HepG2 (cell line): ENCODE measurements around the gene CD274. TPM values are rescaled to one million over a fixed set of nuclear protein-coding genes. Genes with fewer than 3 reads are reported as not detected.

Experiments
- ATAC-seq: fragments of 200-7000 bp; cut with Tn5 transposase; 3 replicates; pipeline ENCODE4 v1.9.1; 2020; ENCODE audit warnings: mild to moderate bottlenecking, moderate library complexity
- BruUV-seq: library from RNA; stranded (reverse); fragments of 400-500 nt; replicated peaks from 2 replicates; lab custom pipeline; 2021; lab: Mats Ljungman, UMichigan
- CTCF ChIA-PET: fragments of 300-600 bp; formaldehyde crosslinking; extraction: SDS; loops from one replicate; lab custom pipeline; 2021; ENCODE audit warnings: low total read pairs, inconsistent platforms, low intra/inter-chr PET ratio; lab: Yijun Ruan, JAX
- POLR2A ChIA-PET: fragments of 350-600 bp; sonication (Branson Sonifier 250); formaldehyde crosslinking; loops from one replicate; lab custom pipeline; 2020; ENCODE audit warnings: antibody characterized with exemption, inconsistent platforms; lab: Yijun Ruan, JAX
- DNase-seq: peaks from one replicate; pipeline ENCODE4 v3.0.0-alpha.2; 2015; ENCODE audit warnings: low spot score
- FAIRE-seq: peaks from 3 replicates; lab custom pipeline; 2011; peaks lifted over from hg19 to GRCh38; lab: Jason Lieb, UNC
- H2AFZ ChIP-seq: one replicate; pipeline ENCODE4 v1.6.1; 2011; ENCODE audit warnings: low read length, inconsistent platforms
- H3K27ac ChIP-seq: fragments of 300-600 bp; 3 replicates; pipeline ENCODE4 v1.8.0; 2011; ENCODE audit warnings: mixed run types, mild to moderate bottlenecking, mixed read lengths, low read length, inconsistent platforms; ENCODE audit not compliant: insufficient read depth; ENCODE audit errors: extremely low read length
- H3K27me3 ChIP-seq, 2 experiments: fragments of 200-600 bp in 1 of 2; 2 replicates in 1 of 2; 3 replicates in 1 of 2; pipeline versions ENCODE4 v1.6.0 to v1.8.0; 2011; ENCODE audit warnings: low read length in 2 of 2, mild to moderate bottlenecking in 2 of 2, moderate library complexity in 2 of 2, inconsistent platforms in 1 of 2; ENCODE audit not compliant: insufficient read depth in 2 of 2, control insufficient read depth in 1 of 2
- H3K36me3 ChIP-seq, 2 experiments: fragments of 200-600 bp in 1 of 2; replicated peaks in 1 of 2; 2 replicates in 1 of 2; 3 replicates in 1 of 2; pipeline versions ENCODE4 v1.5.1 to v1.8.0; 2011; ENCODE audit warnings: low read length in 2 of 2, inconsistent platforms in 1 of 2; ENCODE audit not compliant: insufficient read depth in 2 of 2, control insufficient read depth in 1 of 2
- H3K4me1 ChIP-seq: 2 replicates; pipeline ENCODE4 v1.5.1; 2012; ENCODE audit warnings: low read length, inconsistent platforms; ENCODE audit not compliant: insufficient read depth
- H3K4me2 ChIP-seq: 2 replicates; pipeline ENCODE4 v1.6.0; 2011; ENCODE audit warnings: low read depth, low read length, inconsistent platforms
- H3K4me3 ChIP-seq, 3 experiments: fragments of 200-600 bp in 1 of 3; sonication (generic), shearing (Covaris generic) in 1 of 3; replicated peaks in 1 of 3; 2 replicates each; pipeline ENCODE4 v1.5.1; 2011 to 2016; ENCODE audit warnings: low read length in 3 of 3, inconsistent platforms in 2 of 3, low read depth in 2 of 3, mild to moderate bottlenecking in 2 of 3, control low read depth in 1 of 3, mixed read lengths in 1 of 3; ENCODE audit not compliant: insufficient read depth in 1 of 3
- H3K79me2 ChIP-seq: one replicate; pipeline ENCODE4 v1.6.1; 2011; ENCODE audit warnings: low read length, inconsistent platforms; ENCODE audit not compliant: insufficient read depth
- H3K9ac ChIP-seq: 2 replicates; pipeline ENCODE4 v1.6.0; 2011; ENCODE audit warnings: mild to moderate bottlenecking, low read depth, low read length, inconsistent platforms; ENCODE audit not compliant: insufficient read depth
- H3K9me3 ChIP-seq: 2 replicates; pipeline ENCODE4 v1.5.1; 2012; ENCODE audit warnings: mild to moderate bottlenecking, low read length
- H4K20me1 ChIP-seq: 2 replicates; pipeline ENCODE4 v1.6.0; 2011; ENCODE audit warnings: inconsistent platforms, mild to moderate bottlenecking, low read length, moderate library complexity; ENCODE audit not compliant: insufficient read depth
- ATF4 ChIP-seq, 2 experiments: fragments of 450-650 bp in 1 of 2; sonication (generic) in 1 of 2; formaldehyde crosslinking; IDR thresholded peaks; 2 replicates each; pipeline versions ENCODE4 v1.5.0 to v1.8.0; 2020 to 2022; ENCODE audit warnings: mild to moderate bottlenecking in 1 of 2, missing genetic modification reagents in 1 of 2
- ETV6 ChIP-seq: sonication (generic); formaldehyde crosslinking; conservative IDR thresholded peaks from 2 replicates; pipeline ENCODE4 v1.4.0; 2020; ENCODE audit warnings: missing genetic modification reagents
- MNT ChIP-seq: fragments of 450-650 bp; IDR thresholded peaks from 2 replicates; pipeline ENCODE4 v1.6.1; 2016
- NFE2L1 ChIP-seq: sonication (generic); formaldehyde crosslinking; IDR thresholded peaks from 2 replicates; pipeline ENCODE4 v1.4.0; 2020; ENCODE audit warnings: missing genetic modification reagents, mild to moderate bottlenecking, borderline replicate concordance
- NR2F1 ChIP-seq, 2 experiments: fragments of 450-650 bp in 1 of 2; formaldehyde crosslinking in 1 of 2; IDR thresholded peaks; 2 replicates each; pipeline versions ENCODE4 v1.5.0 to v1.6.1; 2016 to 2020; ENCODE audit warnings: mild to moderate bottlenecking in 1 of 2, missing compliant biosample characterization in 1 of 2, missing genetic modification reagents in 1 of 2, moderate library complexity in 1 of 2
- SAFB2 ChIP-seq: sonication (generic); formaldehyde crosslinking; IDR thresholded peaks from 2 replicates; pipeline ENCODE4 v1.5.1; 2020; ENCODE audit warnings: missing genetic modification reagents, low read depth, mild to moderate bottlenecking, borderline replicate concordance
- SMYD3 ChIP-seq: sonication (generic); formaldehyde crosslinking; IDR thresholded peaks from 2 replicates; pipeline ENCODE4 v1.8.1; 2023; ENCODE audit warnings: mild to moderate bottlenecking, missing genetic modification reagents
- ZNF282 ChIP-seq: fragments of 450-650 bp; IDR thresholded peaks from 2 replicates; pipeline ENCODE4 v1.6.1; 2018; ENCODE audit not compliant: partially characterized antibody
- ZSCAN31 ChIP-seq: sonication (generic); formaldehyde crosslinking; IDR thresholded peaks from 2 replicates; pipeline ENCODE4 v1.5.0; 2020; ENCODE audit warnings: low read depth, mild to moderate bottlenecking, missing genetic modification reagents
- WGBS: methylation state at CpG from one replicate; pipeline ENCODE4 v1.1.6; 2017; ENCODE audit warnings: low lambda C conversion rate; 5-methylcytosine and 5-hydroxymethylcytosine counted together
- in situ Hi-C: cut with HindIII; loops from 2 replicates; pipeline ENCODE4 v1.10.0; 2017; ENCODE audit warnings: low pct_unique_long_range_greater_than_20kb; ENCODE audit not compliant: extremely low pct_ligation_motif_present
- intact Hi-C: fragments of 100-400 bp; cut with micrococcal nuclease; formaldehyde crosslinking; loops from one replicate; pipeline ENCODE4 v1.10.0; 2022; ENCODE audit not compliant: unreplicated experiment
- polyA plus RNA-seq, 8 experiments: library from polyadenylated mRNA; depleted of rRNA in 3 of 8; stranded (reverse) in 7 of 8; unstranded in 1 of 8; fragments of >200 nt; fragmentation: Illumina TruSeq in 4 of 8; extraction: Trizol in 4 of 8; gene quantifications; 2 replicates each; pipeline versions ENCODE4 v1.2.1 to v1.2.3, GENCODE V29; 2011 to 2016; ENCODE audit warnings: low read depth in 4 of 8, missing spikeins in 1 of 8, mixed read lengths in 1 of 8; ENCODE audit not compliant: insufficient read depth in 1 of 8
- total RNA-seq, 5 experiments: library from RNA; depleted of rRNA; stranded (reverse); fragments of >200 nt; fragmentation: Illumina TruSeq; extraction: Trizol; gene quantifications; 2 replicates each; pipeline ENCODE4 v1.2.3, GENCODE V29; 2016; ENCODE audit warnings: low read depth in 1 of 5
- TF ChIP-seq, protein P1 (sequence below): sonication (generic); formaldehyde crosslinking; IDR thresholded peaks from 2 replicates; pipeline ENCODE4 v1.4.0; 2020; ENCODE audit warnings: mild to moderate bottlenecking, missing genetic modification reagents
- TF ChIP-seq, protein P2 (sequence below): IDR thresholded peaks from 2 replicates; pipeline ENCODE4 v1.6.1; 2016; ENCODE audit warnings: low read depth, control low read depth

CD274 gene
- total and polyA plus RNA-seq, 2 of the 13 experiments (the other 11 are each of a cell fraction or from before 2014, with no cell fraction given) = 0.17 to 0.49 TPM

DNA sequence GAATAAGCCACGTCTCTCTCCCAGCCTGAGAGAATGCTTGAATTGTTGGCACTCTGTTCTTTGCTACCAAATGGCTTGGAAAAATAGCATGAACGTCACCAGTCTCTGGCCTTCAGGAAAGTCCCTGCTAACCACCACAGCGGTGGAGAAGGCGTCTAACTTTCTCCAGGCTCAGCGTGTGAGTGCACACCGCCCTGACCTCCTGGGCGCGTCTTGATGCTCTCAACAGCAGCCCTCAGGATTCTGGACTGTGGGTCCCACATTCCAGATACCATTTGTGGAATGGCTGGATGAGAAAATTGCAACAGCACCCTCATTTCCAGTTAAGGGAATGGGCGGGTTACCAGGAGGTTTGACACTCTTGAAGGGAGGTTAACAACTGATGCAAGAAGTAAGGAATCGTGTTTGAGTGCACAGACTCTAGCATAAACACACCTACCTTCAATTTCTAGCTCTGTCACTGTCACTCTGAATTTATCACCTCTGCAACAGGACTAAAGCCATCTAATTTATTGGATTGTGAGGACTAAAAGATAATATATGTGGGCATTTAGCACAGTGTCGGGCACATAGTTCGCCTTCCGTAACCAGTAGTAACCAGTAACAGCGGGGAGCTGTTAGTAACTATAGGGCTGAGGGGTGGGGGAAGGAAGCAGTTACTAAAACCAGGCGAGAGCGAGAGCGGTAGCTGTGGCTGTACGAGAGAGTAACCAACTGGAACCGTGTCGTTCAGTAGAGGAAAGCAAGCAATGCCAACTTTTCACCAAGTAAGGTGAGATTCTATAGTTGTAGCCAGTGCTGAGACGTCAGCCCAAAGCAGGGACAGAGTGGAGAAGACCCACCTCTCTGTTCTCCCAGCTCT lies 11.8 kb upstream of the CD274 start:
- H4K20me1 ChIP-seq = no peaks in the 10 kb centered on the region
- peak overlapping the region; percentile 55 for H3K9ac ChIP-seq
- CTCF ChIA-PET = no interaction called here
- TF ChIP-seq ZSCAN31 (CRISPR knock-in tag) (0 out of 2 replicates have a peak, but pooled peaks have one; percentile 1), ZNF282 (no peak), ETV6 (CRISPR knock-in tag) (no peak), ATF4 (CRISPR knock-in tag; IDR thresholded peaks at IDR 0.05) (0 out of 4 replicates have a peak, but pooled peaks of 1 of the 2 experiments have one; percentile 10), SAFB2 (CRISPR knock-in tag) (no peak), MNT (no peak), NR2F1 (CRISPR knock-in tag; IDR thresholded peaks at IDR 0.05) (no peak), NFE2L1 (no peak), SMYD3 (CRISPR knock-in tag) (no peak)
- TF ChIP-seq, protein P1, sequence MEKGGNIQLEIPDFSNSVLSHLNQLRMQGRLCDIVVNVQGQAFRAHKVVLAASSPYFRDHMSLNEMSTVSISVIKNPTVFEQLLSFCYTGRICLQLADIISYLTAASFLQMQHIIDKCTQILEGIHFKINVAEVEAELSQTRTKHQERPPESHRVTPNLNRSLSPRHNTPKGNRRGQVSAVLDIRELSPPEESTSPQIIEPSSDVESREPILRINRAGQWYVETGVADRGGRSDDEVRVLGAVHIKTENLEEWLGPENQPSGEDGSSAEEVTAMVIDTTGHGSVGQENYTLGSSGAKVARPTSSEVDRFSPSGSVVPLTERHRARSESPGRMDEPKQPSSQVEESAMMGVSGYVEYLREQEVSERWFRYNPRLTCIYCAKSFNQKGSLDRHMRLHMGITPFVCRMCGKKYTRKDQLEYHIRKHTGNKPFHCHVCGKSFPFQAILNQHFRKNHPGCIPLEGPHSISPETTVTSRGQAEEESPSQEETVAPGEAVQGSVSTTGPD (CRISPR knock-in tag) = no peak
- TF ChIP-seq, protein P2, sequence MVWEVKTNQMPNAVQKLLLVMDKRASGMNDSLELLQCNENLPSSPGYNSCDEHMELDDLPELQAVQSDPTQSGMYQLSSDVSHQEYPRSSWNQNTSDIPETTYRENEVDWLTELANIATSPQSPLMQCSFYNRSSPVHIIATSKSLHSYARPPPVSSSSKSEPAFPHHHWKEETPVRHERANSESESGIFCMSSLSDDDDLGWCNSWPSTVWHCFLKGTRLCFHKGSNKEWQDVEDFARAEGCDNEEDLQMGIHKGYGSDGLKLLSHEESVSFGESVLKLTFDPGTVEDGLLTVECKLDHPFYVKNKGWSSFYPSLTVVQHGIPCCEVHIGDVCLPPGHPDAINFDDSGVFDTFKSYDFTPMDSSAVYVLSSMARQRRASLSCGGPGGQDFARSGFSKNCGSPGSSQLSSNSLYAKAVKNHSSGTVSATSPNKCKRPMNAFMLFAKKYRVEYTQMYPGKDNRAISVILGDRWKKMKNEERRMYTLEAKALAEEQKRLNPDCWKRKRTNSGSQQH (CRISPR knock-in tag) = no peak
- intact Hi-C loops = loop anchor here (5.0 kb wide), 2 partner anchors 451 to 676 kb away; partner anchors contain the start of gene JAK2
- H3K36me3 ChIP-seq = no peaks in the 10 kb centered on the region
- TSS peak; percentile 95 for BruUV-seq
- peaks cover 29% of the 10 kb centered on the region for H3K4me1 ChIP-seq
- no peaks in the 10 kb centered on the region for H3K9me3 ChIP-seq
- H3K27ac ChIP-seq = peak overlapping the region; percentile 47
- POLR2A ChIA-PET = interaction anchor here (1.6 to 1.9 kb wide), 2 partner anchors 12 kb away, joined by 4 to 17 read pairs; partner anchors contain the start of gene CD274
- peak overlapping the region; percentile 80 for H3K4me2 ChIP-seq
- peak; percentile 8; the same call in 2 of the 3 replicates for ATAC-seq
- peak; percentile 18 for FAIRE-seq
- in situ Hi-C loops = loop anchor here (25.0 kb wide), 2 partner anchors 451 to 676 kb away; partner anchors contain the start of gene JAK2
- H3K79me2 ChIP-seq = no peaks in the 10 kb centered on the region
- no peak for DNase-seq
- H3K27me3 ChIP-seq = no peaks in the 10 kb centered on the region; a peak in 1 of 5 replicates
- WGBS = 79% methylated on average over 21 of the region's 21 CpGs
- peak overlapping the region; percentile 72 to 81 (median 78) for H3K4me3 ChIP-seq
- H2AFZ ChIP-seq = peak overlapping the region; percentile 97
